ENCODE results near the gene RETREG1.

DNA sequence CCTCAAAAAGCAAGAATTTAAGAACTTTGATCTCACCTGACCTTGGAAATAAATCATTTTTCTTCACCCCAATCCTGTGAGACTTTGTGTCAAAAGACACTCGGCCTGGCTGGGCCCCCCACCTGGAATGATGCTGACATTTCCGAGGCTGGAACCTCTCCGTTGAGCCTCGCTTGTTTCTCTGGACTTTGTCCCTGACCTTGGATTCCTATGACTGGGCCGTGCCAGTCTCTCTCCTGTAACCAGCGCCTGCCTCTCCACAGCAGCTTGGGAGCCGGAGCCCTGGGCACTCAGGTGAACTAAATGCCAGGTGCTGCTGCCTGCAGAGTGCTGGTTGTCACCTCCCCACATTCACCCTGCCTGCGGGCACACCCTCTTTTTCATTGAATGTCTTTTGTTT lies 62.7 kb downstream of the RETREG1 start:
- TF ChIP-seq, protein P1, sequence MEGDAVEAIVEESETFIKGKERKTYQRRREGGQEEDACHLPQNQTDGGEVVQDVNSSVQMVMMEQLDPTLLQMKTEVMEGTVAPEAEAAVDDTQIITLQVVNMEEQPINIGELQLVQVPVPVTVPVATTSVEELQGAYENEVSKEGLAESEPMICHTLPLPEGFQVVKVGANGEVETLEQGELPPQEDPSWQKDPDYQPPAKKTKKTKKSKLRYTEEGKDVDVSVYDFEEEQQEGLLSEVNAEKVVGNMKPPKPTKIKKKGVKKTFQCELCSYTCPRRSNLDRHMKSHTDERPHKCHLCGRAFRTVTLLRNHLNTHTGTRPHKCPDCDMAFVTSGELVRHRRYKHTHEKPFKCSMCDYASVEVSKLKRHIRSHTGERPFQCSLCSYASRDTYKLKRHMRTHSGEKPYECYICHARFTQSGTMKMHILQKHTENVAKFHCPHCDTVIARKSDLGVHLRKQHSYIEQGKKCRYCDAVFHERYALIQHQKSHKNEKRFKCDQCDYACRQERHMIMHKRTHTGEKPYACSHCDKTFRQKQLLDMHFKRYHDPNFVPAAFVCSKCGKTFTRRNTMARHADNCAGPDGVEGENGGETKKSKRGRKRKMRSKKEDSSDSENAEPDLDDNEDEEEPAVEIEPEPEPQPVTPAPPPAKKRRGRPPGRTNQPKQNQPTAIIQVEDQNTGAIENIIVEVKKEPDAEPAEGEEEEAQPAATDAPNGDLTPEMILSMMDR (IDR thresholded peaks at IDR 0.05; ENCODE audit: low read length), result no peak
- no peak for TF ChIP-seq EZH2 (IDR thresholded peaks at IDR 0.05; ENCODE audit: borderline replicate concordance, low read length)
